Erythroblast (primary cell): ENCODE measurements around the gene DPP10.

ENCODE experiments used
- GATA1 ChIP-seq: IDR thresholded peaks from 2 replicates; pipeline ENCODE4 v1.6.1; 2011; ENCODE audit warnings: low read depth, mild to moderate bottlenecking, control low read depth, low read length, moderate library complexity
- POLR2A ChIP-seq: IDR thresholded peaks from 2 replicates; pipeline ENCODE4 v1.6.1; 2011; ENCODE audit warnings: mild to moderate bottlenecking, low read length

DNA sequence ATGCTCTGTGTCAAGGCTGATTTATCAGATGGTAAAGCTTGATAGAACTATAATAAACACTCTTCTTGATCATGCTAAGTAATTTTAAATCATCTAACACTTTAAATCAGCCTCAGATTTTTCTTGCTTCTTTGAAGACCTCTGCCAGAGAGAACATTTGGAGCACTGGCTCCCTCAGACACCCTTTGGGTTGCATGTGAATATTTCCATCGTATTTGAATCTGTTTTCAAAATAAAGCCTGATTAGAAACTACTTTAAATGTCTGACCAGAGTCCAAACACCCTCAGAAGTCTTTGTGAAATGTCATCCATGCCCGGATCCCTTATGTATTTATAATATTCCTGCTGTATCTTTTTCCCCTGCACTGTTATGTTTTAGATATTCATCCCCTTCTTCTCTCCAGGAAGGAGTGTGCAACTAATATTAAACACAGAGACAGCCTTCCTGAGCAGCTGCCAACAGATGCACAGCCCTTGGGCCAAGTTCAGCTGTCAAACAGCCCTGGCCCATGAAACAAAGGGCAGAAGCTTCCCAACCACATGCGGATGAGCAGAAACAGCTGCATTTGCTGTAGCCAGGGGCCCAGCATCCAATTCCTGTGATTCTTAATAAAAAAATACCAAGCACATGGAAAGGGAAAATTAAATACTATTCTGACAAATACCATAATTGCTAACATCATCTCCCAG, 46.5 kb downstream of the DPP10 start:
- TF ChIP-seq POLR2A (no peak), GATA1 (no peak)
